Gastrocnemius medialis (tissue), 4 donors: ENCODE results near the gene SDHA.
"Not testable (repeated sequence)": the region's sequence is repeated elsewhere in the genome, so short reads cannot be mapped to it uniquely, and the experiment has no call there.

Source experiments
- POLR2A ChIP-seq, 2 donors: fragments of 450-650 bp; IDR thresholded peaks; one replicate each; pipeline ENCODE4 v1.6.1; 2017; ENCODE audit warnings: antibody characterized with exemption in 2 of 2, mild to moderate bottlenecking in 2 of 2, moderate library complexity in 2 of 2
- TF ChIP-seq, protein P1 (sequence below), 5 experiments: fragments of 450-650 bp in 3 of 5; fragments of 200-600 bp in 2 of 5; sonication (generic) in 2 of 5; IDR thresholded peaks in 4 of 5; conservative IDR thresholded peaks in 1 of 5; 1 replicate in 4 of 5; 2 replicates in 1 of 5; pipeline ENCODE4 v1.5.1; 2016 to 2019; ENCODE audit warnings: antibody characterized with exemption in 5 of 5, mild to moderate bottlenecking in 3 of 5, moderate library complexity in 3 of 5

DNA sequence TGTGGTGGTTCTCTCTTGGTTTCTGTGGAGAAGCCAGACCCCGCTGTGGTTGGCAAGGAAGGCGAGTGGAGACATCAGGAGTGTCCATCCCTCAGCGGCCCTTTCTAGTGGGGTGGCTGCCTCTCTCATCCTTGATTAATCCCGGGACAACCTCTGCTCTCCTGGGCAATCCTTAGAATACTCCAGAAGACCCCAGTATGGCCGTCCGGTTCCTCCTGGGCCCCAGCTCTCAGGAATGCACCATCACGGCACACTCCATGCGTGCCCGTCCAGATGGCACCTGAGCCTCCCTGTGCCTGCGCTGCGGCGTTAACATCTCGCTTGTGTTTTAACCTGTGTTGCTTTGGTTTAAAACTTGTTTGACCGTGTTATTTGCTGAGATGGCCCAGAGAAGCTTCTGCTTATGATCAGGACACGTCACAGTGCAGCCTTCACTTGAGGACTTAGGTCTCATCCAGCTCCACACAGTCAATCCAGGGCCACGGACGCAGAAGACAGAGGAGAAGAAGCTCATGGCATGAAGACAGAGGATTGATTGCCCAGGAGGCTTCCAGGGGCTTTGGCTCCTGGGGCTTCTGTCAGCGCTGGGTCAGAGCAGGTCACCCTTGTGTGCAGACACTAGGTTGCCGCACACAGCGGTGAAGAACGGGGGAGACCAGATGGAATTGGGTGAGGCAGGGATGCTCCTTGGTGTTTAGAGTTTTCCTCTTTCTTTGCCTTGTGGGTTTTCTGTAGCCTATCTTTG lies 82.7 kb downstream of the SDHA start:
- TF ChIP-seq, protein P1, sequence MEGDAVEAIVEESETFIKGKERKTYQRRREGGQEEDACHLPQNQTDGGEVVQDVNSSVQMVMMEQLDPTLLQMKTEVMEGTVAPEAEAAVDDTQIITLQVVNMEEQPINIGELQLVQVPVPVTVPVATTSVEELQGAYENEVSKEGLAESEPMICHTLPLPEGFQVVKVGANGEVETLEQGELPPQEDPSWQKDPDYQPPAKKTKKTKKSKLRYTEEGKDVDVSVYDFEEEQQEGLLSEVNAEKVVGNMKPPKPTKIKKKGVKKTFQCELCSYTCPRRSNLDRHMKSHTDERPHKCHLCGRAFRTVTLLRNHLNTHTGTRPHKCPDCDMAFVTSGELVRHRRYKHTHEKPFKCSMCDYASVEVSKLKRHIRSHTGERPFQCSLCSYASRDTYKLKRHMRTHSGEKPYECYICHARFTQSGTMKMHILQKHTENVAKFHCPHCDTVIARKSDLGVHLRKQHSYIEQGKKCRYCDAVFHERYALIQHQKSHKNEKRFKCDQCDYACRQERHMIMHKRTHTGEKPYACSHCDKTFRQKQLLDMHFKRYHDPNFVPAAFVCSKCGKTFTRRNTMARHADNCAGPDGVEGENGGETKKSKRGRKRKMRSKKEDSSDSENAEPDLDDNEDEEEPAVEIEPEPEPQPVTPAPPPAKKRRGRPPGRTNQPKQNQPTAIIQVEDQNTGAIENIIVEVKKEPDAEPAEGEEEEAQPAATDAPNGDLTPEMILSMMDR (IDR thresholded peaks at IDR 0.05 in 4 of 5, conservative IDR thresholded peaks at IDR 0.05 in 1 of 5) = not testable (repeated sequence)
- TF ChIP-seq POLR2A (IDR thresholded peaks at IDR 0.05) = not testable (repeated sequence)
